Neural cell (in vitro differentiated cells): Measurements from ENCODE around the gene FNBP1. TPM values are rescaled to one million over a fixed set of nuclear protein-coding genes. Genes with fewer than 3 reads are reported as not detected.

Source experiments
- H2AFZ ChIP-seq: fragments of 200-600, 300-800 bp; sonication (generic), shearing (Covaris generic); 2 replicates; pipeline ENCODE4 v1.6.0; 2014; ENCODE audit warnings: low read depth, mild to moderate bottlenecking, antibody characterized with exemption, low read length, moderate library complexity
- H3F3A ChIP-seq: fragments of 200-600 bp; shearing (Covaris generic); 2 replicates; pipeline ENCODE4 v1.6.1; 2016; ENCODE audit warnings: mild to moderate bottlenecking, moderate library complexity, mixed read lengths, antibody characterized with exemption, low read length; ENCODE audit not compliant: insufficient read depth, poor library complexity, severe bottlenecking
- H3K27ac ChIP-seq: fragments of 200-600, 300-800 bp; sonication (generic), shearing (Covaris generic); 2 replicates; pipeline ENCODE4 v1.5.1; 2014; ENCODE audit warnings: mild to moderate bottlenecking, low read length, moderate library complexity
- H3K27me3 ChIP-seq: fragments of 300-800, 200-600 bp; sonication (generic), shearing (Covaris generic); 2 replicates; pipeline ENCODE4 v1.6.0; 2014; ENCODE audit warnings: mild to moderate bottlenecking, low read depth, low read length, moderate library complexity; ENCODE audit not compliant: insufficient read depth
- H3K36me3 ChIP-seq: fragments of 300-800, 200-600 bp; sonication (generic), shearing (Covaris generic); 2 replicates; pipeline ENCODE4 v1.5.1; 2014; ENCODE audit warnings: mild to moderate bottlenecking, antibody characterized with exemption, low read length, moderate library complexity; ENCODE audit not compliant: insufficient read depth
- H3K4me2 ChIP-seq: fragments of 300-800, 200-600 bp; sonication (generic), shearing (Covaris generic); 2 replicates; pipeline ENCODE4 v1.6.0; 2014; ENCODE audit warnings: mild to moderate bottlenecking, low read length
- H3K4me3 ChIP-seq: fragments of 300-800, 200-600 bp; sonication (generic), shearing (Covaris generic); 2 replicates; pipeline ENCODE4 v1.5.1; 2014; ENCODE audit warnings: mild to moderate bottlenecking, low read length, moderate library complexity
- H3K79me2 ChIP-seq: fragments of 200-600 bp; shearing (Covaris generic); replicated peaks from 2 replicates; pipeline ENCODE4 v1.6.0; 2014; ENCODE audit warnings: mild to moderate bottlenecking, low read length, moderate library complexity; ENCODE audit not compliant: insufficient read depth
- H3K9ac ChIP-seq: fragments of 300-800, 200-600 bp; sonication (generic), shearing (Covaris generic); 2 replicates; pipeline ENCODE4 v1.6.1; 2016; ENCODE audit warnings: mild to moderate bottlenecking, low read length, mixed read lengths
- H3K9me2 ChIP-seq: fragments of 200-600 bp; shearing (Covaris generic); 2 replicates; pipeline ENCODE4 v1.6.1; 2016; ENCODE audit warnings: mild to moderate bottlenecking, low read length, mixed read lengths; ENCODE audit not compliant: insufficient read depth
- H3K9me3 ChIP-seq: fragments of 200-600, 300-800 bp; sonication (generic), shearing (Covaris generic); 2 replicates; pipeline ENCODE4 v1.6.1; 2016; ENCODE audit warnings: mild to moderate bottlenecking, mixed run types, low read length, moderate library complexity, mixed read lengths
- H4K20me1 ChIP-seq: fragments of 200-600 bp; shearing (Covaris generic); 2 replicates; pipeline ENCODE4 v1.6.1; 2016; ENCODE audit warnings: mild to moderate bottlenecking, mixed run types; ENCODE audit not compliant: insufficient read depth
- CTCF ChIP-seq: fragments of 450-650 bp; IDR thresholded peaks from 2 replicates; pipeline ENCODE4 v1.5.1; 2014; ENCODE audit warnings: antibody characterized with exemption, mild to moderate bottlenecking, moderate library complexity; ENCODE audit not compliant: poor library complexity, severe bottlenecking
- EP300 ChIP-seq: fragments of 450-650 bp; conservative IDR thresholded peaks from 2 replicates; pipeline ENCODE4 v1.6.1; 2014; ENCODE audit warnings: antibody characterized with exemption, mild to moderate bottlenecking, moderate library complexity; ENCODE audit not compliant: poor library complexity, severe bottlenecking
- EZH2 ChIP-seq: fragments of 200-600, 300-800 bp; shearing (Covaris generic), sonication (generic); IDR thresholded peaks from 2 replicates; pipeline ENCODE4 v1.6.1; 2014; ENCODE audit warnings: antibody characterized with exemption, low read length, borderline replicate concordance, mild to moderate bottlenecking; ENCODE audit not compliant: insufficient read depth, poor library complexity, severe bottlenecking
- MXI1 ChIP-seq: fragments of 450-650 bp; conservative IDR thresholded peaks from 2 replicates; pipeline ENCODE4 v1.6.1; 2014; ENCODE audit warnings: antibody characterized with exemption, mild to moderate bottlenecking; ENCODE audit not compliant: poor library complexity, severe bottlenecking
- POLR2AphosphoS5 ChIP-seq: IDR thresholded peaks from 2 replicates; pipeline ENCODE4 v1.6.1; 2012
- RAD21 ChIP-seq: fragments of 450-650 bp; conservative IDR thresholded peaks from 2 replicates; pipeline ENCODE4 v1.6.1; 2014; ENCODE audit warnings: antibody characterized with exemption, mild to moderate bottlenecking, moderate library complexity
- REST ChIP-seq: IDR thresholded peaks from 2 replicates; pipeline ENCODE4 v1.6.1; 2012; ENCODE audit warnings: borderline replicate concordance
- SMC3 ChIP-seq: fragments of 450-650 bp; conservative IDR thresholded peaks from 2 replicates; pipeline ENCODE4 v1.6.1; 2014; ENCODE audit warnings: antibody characterized with exemption, mild to moderate bottlenecking, moderate library complexity; ENCODE audit not compliant: poor library complexity
- TAF1 ChIP-seq: IDR thresholded peaks from 2 replicates; pipeline ENCODE4 v1.6.1; 2012; ENCODE audit warnings: low read depth
- polyA plus RNA-seq: library from polyadenylated mRNA; depleted of rRNA; stranded (reverse); fragments of >200 nt; gene quantifications from 2 replicates; pipeline ENCODE4 v1.2.3, GENCODE V29; 2014

The FNBP1 gene
- polyA plus RNA-seq, 1 donor from 2014 or later = 16.6 TPM

GRCh38 chr9:129910628-129911567, 132.1 kb downstream of the FNBP1 start:
- H3F3A ChIP-seq = no peaks in the 10 kb centered on the region
- no peaks in the 10 kb centered on the region for H3K27me3 ChIP-seq
- no peak overlapping the region for H3K9ac ChIP-seq
- TF ChIP-seq EZH2 (no peak), MXI1 (no peak), POLR2AphosphoS5 (no peak), REST (no peak), CTCF (no peak), EP300 (no peak), TAF1 (no peak), SMC3 (no peak), RAD21 (no peak)
- no peak overlapping the region for H3K27ac ChIP-seq
- no peak overlapping the region for H3K4me3 ChIP-seq
- H3K36me3 ChIP-seq = no peaks in the 10 kb centered on the region
- H3K79me2 ChIP-seq = no peaks in the 10 kb centered on the region
- no peak overlapping the region for H3K4me2 ChIP-seq
- no peaks in the 10 kb centered on the region for H4K20me1 ChIP-seq
- H3K9me3 ChIP-seq = no peaks in the 10 kb centered on the region
- H2AFZ ChIP-seq = no peak overlapping the region
- no peaks in the 10 kb centered on the region for H3K9me2 ChIP-seq

- Histone ChIP-seq H3K4me2 (no peak overlapping the region), H3F3A (no peaks in the 10 kb centered on the region), H3K27me3 (no peaks in the 10 kb centered on the region), H3K9me3 (no peaks in the 10 kb centered on the region), H3K27ac (no peak overlapping the region), H3K79me2 (no peaks in the 10 kb centered on the region), H2AFZ (no peak overlapping the region), H3K36me3 (no peaks in the 10 kb centered on the region), H3K4me3 (no peak overlapping the region), H3K9me2 (no peaks in the 10 kb centered on the region), H3K9ac (no peak overlapping the region), H4K20me1 (no peaks in the 10 kb centered on the region)
- TF ChIP-seq CTCF (no peak), TAF1 (no peak), RAD21 (no peak), MXI1 (no peak), SMC3 (no peak), POLR2AphosphoS5 (no peak)
Measured at GRCh38 chr9:129909851-129910250, 133.1 kb downstream of the FNBP1 start.
